GM12872 (cell line): ENCODE measurements around the gene L3MBTL4.

ENCODE experiments used
- TF ChIP-seq, protein P1 (sequence below): IDR thresholded peaks from 3 replicates; pipeline ENCODE4 v1.5.1; 2011; ENCODE audit warnings: low read depth, mild to moderate bottlenecking, low read length, moderate library complexity; ENCODE audit not compliant: insufficient read depth

Gene L3MBTL4

GRCh38 chr18:6018671-6019070 lies 396.0 kb downstream of the L3MBTL4 start:
- TF ChIP-seq, protein P1, sequence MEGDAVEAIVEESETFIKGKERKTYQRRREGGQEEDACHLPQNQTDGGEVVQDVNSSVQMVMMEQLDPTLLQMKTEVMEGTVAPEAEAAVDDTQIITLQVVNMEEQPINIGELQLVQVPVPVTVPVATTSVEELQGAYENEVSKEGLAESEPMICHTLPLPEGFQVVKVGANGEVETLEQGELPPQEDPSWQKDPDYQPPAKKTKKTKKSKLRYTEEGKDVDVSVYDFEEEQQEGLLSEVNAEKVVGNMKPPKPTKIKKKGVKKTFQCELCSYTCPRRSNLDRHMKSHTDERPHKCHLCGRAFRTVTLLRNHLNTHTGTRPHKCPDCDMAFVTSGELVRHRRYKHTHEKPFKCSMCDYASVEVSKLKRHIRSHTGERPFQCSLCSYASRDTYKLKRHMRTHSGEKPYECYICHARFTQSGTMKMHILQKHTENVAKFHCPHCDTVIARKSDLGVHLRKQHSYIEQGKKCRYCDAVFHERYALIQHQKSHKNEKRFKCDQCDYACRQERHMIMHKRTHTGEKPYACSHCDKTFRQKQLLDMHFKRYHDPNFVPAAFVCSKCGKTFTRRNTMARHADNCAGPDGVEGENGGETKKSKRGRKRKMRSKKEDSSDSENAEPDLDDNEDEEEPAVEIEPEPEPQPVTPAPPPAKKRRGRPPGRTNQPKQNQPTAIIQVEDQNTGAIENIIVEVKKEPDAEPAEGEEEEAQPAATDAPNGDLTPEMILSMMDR = no peak

DNA sequence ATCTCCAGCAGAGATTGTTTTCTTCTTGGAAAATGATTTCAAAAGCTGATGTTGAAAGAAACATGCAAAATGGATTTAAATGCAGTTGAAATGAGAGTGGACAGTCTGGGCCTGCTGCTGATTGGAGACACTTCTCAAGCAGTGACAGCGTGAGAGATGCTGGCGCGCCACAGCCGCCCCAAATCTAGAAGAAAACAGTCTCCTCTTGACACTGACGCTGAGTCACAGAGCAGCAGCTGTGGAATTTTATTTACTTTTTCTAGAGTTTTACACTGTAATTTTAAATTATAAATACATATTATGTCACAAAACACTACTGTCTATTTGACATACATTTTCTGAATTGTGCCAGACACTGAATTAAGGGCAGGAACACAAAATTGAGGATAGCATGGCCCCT lies 397.5 kb downstream of the L3MBTL4 start:
- TF ChIP-seq, protein P1 = no peak

DNA sequence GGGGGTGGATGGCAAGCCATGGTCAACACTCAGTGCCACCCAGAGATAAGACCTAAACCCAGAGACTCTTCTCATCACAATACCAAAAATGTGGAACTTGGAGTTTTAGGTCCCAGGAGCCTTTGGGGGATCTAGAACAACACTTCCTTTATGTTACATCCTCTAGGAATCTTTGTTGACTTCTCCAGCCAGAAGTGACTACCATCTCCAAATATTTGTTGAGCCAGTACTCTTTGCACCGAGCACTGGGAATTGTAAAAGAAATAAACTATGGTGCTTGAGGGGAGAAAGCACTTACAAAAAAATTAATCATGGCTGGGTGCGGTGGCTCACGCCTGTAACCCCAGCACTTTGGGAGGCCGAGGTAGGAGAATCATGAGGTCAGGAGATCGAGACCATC lies 399.3 kb downstream of the L3MBTL4 start:
- TF ChIP-seq, protein P1 = no peak

- TF ChIP-seq, protein P1 = no peak
These were observed 401.4 kb downstream of the L3MBTL4 start for GRCh38 chr18:6013171-6013810.

GRCh38 chr18:6010921-6011320 lies 403.8 kb downstream of the L3MBTL4 start:
- TF ChIP-seq, protein P1 = no peak

DNA sequence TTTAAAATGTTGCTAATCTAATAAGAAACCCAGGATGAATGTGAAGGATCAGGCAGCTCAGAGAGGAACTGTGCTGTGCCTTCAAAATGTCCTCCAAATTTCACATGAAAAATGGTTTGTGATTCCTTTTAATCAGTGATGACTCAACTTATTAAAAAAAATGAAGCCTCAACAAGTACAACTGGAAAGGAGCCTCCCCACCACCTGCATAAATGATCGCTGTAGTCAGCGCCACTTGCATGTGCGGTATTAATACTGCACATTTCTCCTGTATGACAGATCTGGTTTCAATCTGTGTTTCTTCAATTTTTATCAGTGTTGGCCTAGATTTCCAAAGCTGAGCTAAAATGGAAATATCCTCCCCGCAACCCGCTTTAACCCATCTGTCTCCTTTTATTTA lies 404.4 kb downstream of the L3MBTL4 start:
- TF ChIP-seq, protein P1 = no peak

- TF ChIP-seq, protein P1 = no peak
These were observed 405.0 kb downstream of the L3MBTL4 start for GRCh38 chr18:6009756-6010155.
